HCT116 (cell line): ENCODE data around the gene SUPT16H. TPM values are rescaled to one million over a fixed set of nuclear protein-coding genes. Genes with fewer than 3 reads are reported as not detected.

Experiments
- ATAC-seq: fragments of 200-7000 bp; cut with Tn5 transposase; 2 replicates; pipeline ENCODE4 v1.9.1; 2020; ENCODE audit warnings: mild to moderate bottlenecking, moderate library complexity
- BruUV-seq: library from RNA; stranded (reverse); fragments of 400-500 nt; replicated peaks from 2 replicates; lab custom pipeline; 2021; lab: Mats Ljungman, UMichigan
- CTCF ChIA-PET: fragments of 300-600 bp; sonication (Branson Sonifier 250); formaldehyde crosslinking; loops from one replicate; lab custom pipeline; 2021; ENCODE audit warnings: antibody characterized with exemption; lab: Charles Lee
- POLR2A ChIA-PET: fragments of 300-600, 350-600 bp; sonication (Branson Sonifier 250); formaldehyde crosslinking; loops from one replicate; lab custom pipeline; 2021; ENCODE audit warnings: antibody characterized with exemption; lab: Charles Lee
- RAD21 ChIA-PET, 2 experiments: fragments of 300-600 bp; sonication (Branson Sonifier 250); formaldehyde crosslinking; loops; one replicate each; lab custom pipeline; 2023; ENCODE audit warnings: low total read pairs in 2 of 2; ENCODE audit not compliant: uncharacterized antibody in 2 of 2, unreplicated experiment in 2 of 2, low non-redundant PET in 1 of 2; lab: Charles Lee
- DNase-seq: peaks from one replicate; pipeline ENCODE4 v3.0.0-alpha.2; 2010; ENCODE audit warnings: low read depth, low spot score
- H2AFZ ChIP-seq: fragments of 200-600 bp; shearing (Covaris generic), sonication (generic); 2 replicates; pipeline ENCODE4 v1.6.1; 2017; ENCODE audit warnings: low read depth, mixed run types, mixed read lengths, antibody characterized with exemption, low read length; ENCODE audit not compliant: poor library complexity, severe bottlenecking
- H3K27ac ChIP-seq: 2 replicates; pipeline ENCODE4 v1.5.1; 2012; ENCODE audit warnings: low read depth, low read length
- H3K27me3 ChIP-seq: fragments of 200-600 bp; sonication (generic); 2 replicates; pipeline ENCODE4 v1.6.1; 2016; ENCODE audit warnings: mixed run types, low read length, mixed read lengths; ENCODE audit not compliant: insufficient read depth
- H3K36me3 ChIP-seq, 2 experiments: fragments of 200-500 bp in 1 of 2; fragments of 200-600 bp in 1 of 2; sonication (Bioruptor generic) in 1 of 2; sonication (generic) in 1 of 2; 2 replicates each; pipeline versions ENCODE4 v1.5.1 to v1.6.1; 2014 to 2016; ENCODE audit warnings: low read length in 2 of 2, inconsistent platforms in 1 of 2, mixed read lengths in 1 of 2, mixed run types in 1 of 2; ENCODE audit not compliant: insufficient read depth in 2 of 2, control insufficient read depth in 1 of 2
- H3K4me1 ChIP-seq, 2 experiments: fragments of 200-600 bp in 1 of 2; sonication (generic) in 1 of 2; 2 replicates each; pipeline versions ENCODE4 v1.5.1 to v1.6.1; 2012 to 2017; ENCODE audit warnings: low read length in 2 of 2, inconsistent platforms in 1 of 2, mild to moderate bottlenecking in 1 of 2, mixed read lengths in 1 of 2, mixed run types in 1 of 2, moderate library complexity in 1 of 2; ENCODE audit not compliant: insufficient read depth in 2 of 2, control insufficient read depth in 1 of 2
- H3K4me2 ChIP-seq: fragments of 200-600 bp; sonication (generic); 2 replicates; pipeline ENCODE4 v1.6.1; 2017; ENCODE audit warnings: mixed run types, low read length, mixed read lengths
- H3K4me3 ChIP-seq, 2 experiments: fragments of 200-600 bp in 1 of 2; sonication (generic) in 1 of 2; replicated peaks in 1 of 2; 2 replicates each; pipeline ENCODE4 v1.5.1; 2011 to 2016; ENCODE audit warnings: low read length in 2 of 2, control low read depth in 1 of 2, low read depth in 1 of 2, mild to moderate bottlenecking in 1 of 2, mixed read lengths in 1 of 2, mixed run types in 1 of 2
- H3K79me2 ChIP-seq: fragments of 200-600 bp; sonication (generic); 2 replicates; pipeline ENCODE4 v1.6.1; 2017; ENCODE audit warnings: mild to moderate bottlenecking, mixed run types, low read length, moderate library complexity, mixed read lengths; ENCODE audit not compliant: insufficient read depth
- H3K9ac ChIP-seq: fragments of 200-600 bp; sonication (generic); 2 replicates; pipeline ENCODE4 v1.6.1; 2016; ENCODE audit warnings: low read length, mixed read lengths
- H3K9me2 ChIP-seq: fragments of 200-600 bp; sonication (generic), shearing (Covaris generic); 2 replicates; pipeline ENCODE4 v1.6.1; 2017; ENCODE audit warnings: mixed run types, mild to moderate bottlenecking, moderate library complexity; ENCODE audit not compliant: insufficient read depth
- H3K9me3 ChIP-seq, 2 experiments: fragments of 200-500 bp in 1 of 2; fragments of 200-600 bp in 1 of 2; sonication (Bioruptor generic) in 1 of 2; sonication (generic) in 1 of 2; 2 replicates each; pipeline ENCODE4 v1.6.1; 2014 to 2017; ENCODE audit warnings: low read length in 2 of 2, mixed read lengths in 2 of 2, inconsistent platforms in 1 of 2, low read depth in 1 of 2, mild to moderate bottlenecking in 1 of 2, mixed run types in 1 of 2, moderate library complexity in 1 of 2; ENCODE audit not compliant: control insufficient read depth in 1 of 2, insufficient read depth in 1 of 2
- H4K20me1 ChIP-seq: fragments of 200-600 bp; sonication (generic), shearing (Covaris generic); 2 replicates; pipeline ENCODE4 v1.6.1; 2017; ENCODE audit warnings: mixed run types, mild to moderate bottlenecking, moderate library complexity; ENCODE audit not compliant: insufficient read depth
- ATF3 ChIP-seq: IDR thresholded peaks from 2 replicates; pipeline ENCODE4 v1.6.1; 2012
- CBX3 ChIP-seq: IDR thresholded peaks from 2 replicates; pipeline ENCODE4 v1.6.1; 2012; ENCODE audit warnings: low read depth
- CTCF ChIP-seq, 3 experiments: fragments of 200-600 bp in 1 of 3; sonication (generic) in 1 of 3; IDR thresholded peaks in 2 of 3; conservative IDR thresholded peaks in 1 of 3; 2 replicates each; pipeline ENCODE4 v1.5.1; 2012 to 2017; ENCODE audit warnings: low read depth in 2 of 3, low read length in 2 of 3, antibody characterized with exemption in 1 of 3, borderline replicate concordance in 1 of 3, control low read depth in 1 of 3, mild to moderate bottlenecking in 1 of 3, mixed read lengths in 1 of 3, mixed run types in 1 of 3, moderate library complexity in 1 of 3; ENCODE audit not compliant: insufficient read depth in 1 of 3
- ELF1 ChIP-seq: IDR thresholded peaks from 2 replicates; pipeline ENCODE4 v1.6.1; 2012; ENCODE audit warnings: low read depth, borderline replicate concordance
- MAX ChIP-seq: IDR thresholded peaks from 2 replicates; pipeline ENCODE4 v1.6.1; 2012
- POLR2A ChIP-seq: IDR thresholded peaks from 2 replicates; pipeline ENCODE4 v1.7.0; 2011; ENCODE audit warnings: borderline replicate concordance; ENCODE audit not compliant: insufficient read depth, insufficient read length; ENCODE audit errors: extremely low read depth
- RAD21 ChIP-seq: IDR thresholded peaks from 2 replicates; pipeline ENCODE4 v1.6.1; 2012; ENCODE audit warnings: low read depth, mild to moderate bottlenecking
- SIN3A ChIP-seq: IDR thresholded peaks from 2 replicates; pipeline ENCODE4 v1.6.1; 2012; ENCODE audit warnings: low read depth
- SRF ChIP-seq: IDR thresholded peaks from 2 replicates; pipeline ENCODE4 v1.6.1; 2012; ENCODE audit warnings: low read depth
- TCF7L2 ChIP-seq: IDR thresholded peaks from 2 replicates; pipeline ENCODE4 v1.7.0; 2011; ENCODE audit warnings: borderline replicate concordance, inconsistent platforms; ENCODE audit not compliant: insufficient read depth, insufficient read length; ENCODE audit errors: extremely low read depth
- YY1 ChIP-seq: IDR thresholded peaks from 2 replicates; pipeline ENCODE4 v1.6.1; 2011; ENCODE audit warnings: low read length, low read depth, moderate library complexity, mild to moderate bottlenecking; ENCODE audit not compliant: insufficient replicate concordance; ENCODE audit errors: extremely low read depth
- ZBTB33 ChIP-seq: IDR thresholded peaks from 2 replicates; pipeline ENCODE4 v1.6.1; 2011; ENCODE audit warnings: mild to moderate bottlenecking, low read length, moderate library complexity; ENCODE audit not compliant: insufficient replicate concordance; ENCODE audit errors: extremely low read depth
- intact Hi-C: fragments of 100-400 bp; cut with micrococcal nuclease; formaldehyde crosslinking; loops from 2 replicates; pipeline ENCODE4 v1.10.0; 2022
- total RNA-seq: library from RNA; stranded (reverse); gene quantifications from one replicate; pipeline ENCODE4 v1.2.1, GENCODE V29; 2021; ENCODE audit not compliant: unreplicated experiment

SUPT16H gene
- total RNA-seq, 1 experiment from 2014 or later: 154 TPM

- Histone ChIP-seq H3K4me2 (peak overlapping the region; percentile 47), H3K27ac (peak overlapping the region; percentile 24; the same call in 1 of the 2 replicates), H3K4me3 (no peak overlapping the region), H3K9me2 (no peaks in the 10 kb centered on the region), H3K36me3 (no peaks in the 10 kb centered on the region), H4K20me1 (no peaks in the 10 kb centered on the region), H2AFZ (peak overlapping the region; percentile 84), H3K27me3 (no peaks in the 10 kb centered on the region; the same call in 1 of the 2 replicates), H3K79me2 (no peaks in the 10 kb centered on the region), H3K4me1 (peaks cover 0 to 15% of the 10 kb centered on the region in 2 experiments; a peak in 3 of 4 replicates), H3K9me3 (no peaks in the 10 kb centered on the region), H3K9ac (peak overlapping the region; percentile 26; the same call in 1 of the 2 replicates)
- ChIA-PET CTCF (no interaction called here), RAD21 (no interaction called here), POLR2A (no interaction called here)
- BruUV-seq: no TSS peak
- ATAC-seq (0 out of 2 replicates have a peak, but pooled peaks have one; percentile 21), DNase-seq (no peak)
- intact Hi-C loops: no loop called here
- TF ChIP-seq CTCF (IDR thresholded peaks at IDR 0.05 in 2 of 3, conservative IDR thresholded peaks at IDR 0.05 in 1 of 3; ENCODE audit: borderline replicate concordance in 1 of 3, insufficient read depth in 1 of 3, low read depth in 2 of 3, low read length in 2 of 3): no peak
- no peak for TF ChIP-seq POLR2A
- no peak for TF ChIP-seq RAD21
Observed at GRCh38 chr14:21309238-21309636, 74.6 kb downstream of the SUPT16H start.

GRCh38 chr14:21308479-21309237 is 75.2 kb downstream of the SUPT16H start:
- ChIA-PET POLR2A (no interaction called here), RAD21 (no interaction called here), CTCF (no interaction called here)
- peak overlapping the region; percentile 84 for H2AFZ ChIP-seq
- no peaks in the 10 kb centered on the region for H4K20me1 ChIP-seq
- H3K4me3 ChIP-seq: no peak overlapping the region
- ATAC-seq (peak; percentile 87), DNase-seq (peak; percentile 55)
- TF ChIP-seq POLR2A: no peak
- peak; percentile 68 for TF ChIP-seq TCF7L2
- TF ChIP-seq SRF: no peak
- no peak for TF ChIP-seq ATF3
- no peak for TF ChIP-seq CBX3
- TF ChIP-seq SIN3A: no peak
- peak; percentile 67 for TF ChIP-seq MAX
- TF ChIP-seq ZBTB33: no peak
- TF ChIP-seq ELF1: no peak
- peak; percentile 57 for TF ChIP-seq YY1
- H3K79me2 ChIP-seq: no peaks in the 10 kb centered on the region
- intact Hi-C loops: no loop called here
- no peaks in the 10 kb centered on the region for H3K36me3 ChIP-seq
- no peaks in the 10 kb centered on the region for H3K9me2 ChIP-seq
- BruUV-seq: no TSS peak
- peak overlapping the region; percentile 24; the same call in 1 of the 2 replicates for H3K27ac ChIP-seq
- peak overlapping the region; percentile 26; the same call in 1 of the 2 replicates for H3K9ac ChIP-seq
- no peaks in the 10 kb centered on the region for H3K9me3 ChIP-seq
- H3K4me1 ChIP-seq: peaks cover 0 to 15% of the 10 kb centered on the region in 2 experiments; a peak in 3 of 4 replicates
- H3K4me2 ChIP-seq: peak overlapping the region; percentile 47
- H3K27me3 ChIP-seq: no peaks in the 10 kb centered on the region; the same call in 1 of the 2 replicates
